IMR-90 (cell line): Measurements from ENCODE around the gene NPIPB2. TPM values are rescaled to one million over a fixed set of nuclear protein-coding genes. Genes with fewer than 3 reads are reported as not detected.

Source experiments
- ATAC-seq: fragments of 200-7000 bp; cut with Tn5 transposase; 2 replicates; pipeline ENCODE4 v1.9.1; 2020; ENCODE audit warnings: low read depth, mild to moderate bottlenecking, moderate library complexity
- BruUV-seq: library from RNA; stranded (reverse); fragments of 400-500 nt; replicated peaks from 2 replicates; lab custom pipeline; 2021; lab: Mats Ljungman, UMichigan
- CTCF ChIA-PET: fragments of 300-600 bp; formaldehyde crosslinking; extraction: SDS; loops from one replicate; lab custom pipeline; 2021; ENCODE audit warnings: antibody characterized with exemption; lab: Yijun Ruan, JAX
- POLR2A ChIA-PET: fragments of 300-600 bp; sonication (Branson Sonifier 250); formaldehyde crosslinking; loops from one replicate; lab custom pipeline; 2022; ENCODE audit warnings: antibody characterized with exemption; ENCODE audit not compliant: unreplicated experiment; lab: Charles Lee
- DNase-seq: peaks from one replicate; pipeline ENCODE4 v3.0.0; 2013
- H2AFZ ChIP-seq: replicated peaks from 2 replicates; pipeline ENCODE3; 2013; ENCODE audit warnings: low read length, mild to moderate bottlenecking; ENCODE audit not compliant: poor library complexity
- H2AK5ac ChIP-seq: 2 replicates; pipeline ENCODE4 v1.6.1; 2013; ENCODE audit warnings: low read depth, low read length, inconsistent platforms
- H2AK9ac ChIP-seq: replicated peaks from 2 replicates; pipeline ENCODE3; 2013; ENCODE audit warnings: mild to moderate bottlenecking, low read depth, low read length, moderate library complexity; ENCODE audit not compliant: poor library complexity
- H2BK120ac ChIP-seq: 2 replicates; pipeline ENCODE4 v1.6.1; 2013; ENCODE audit warnings: low read depth, low read length, inconsistent platforms
- H2BK15ac ChIP-seq: 3 replicates; pipeline ENCODE4 v1.6.1; 2013; ENCODE audit warnings: low read depth, low read length, inconsistent platforms
- H2BK20ac ChIP-seq: 2 replicates; pipeline ENCODE4 v1.6.1; 2013; ENCODE audit warnings: low read depth, mild to moderate bottlenecking, inconsistent platforms, low read length, moderate library complexity
- H2BK5ac ChIP-seq: 2 replicates; pipeline ENCODE4 v1.6.1; 2013; ENCODE audit warnings: mild to moderate bottlenecking, low read depth, low read length, inconsistent platforms; ENCODE audit not compliant: poor library complexity, severe bottlenecking
- H3K14ac ChIP-seq: replicated peaks from 2 replicates; pipeline ENCODE4 v1.6.1; 2013; ENCODE audit warnings: low read depth, low read length, inconsistent platforms
- H3K18ac ChIP-seq: 2 replicates; pipeline ENCODE4 v1.6.1; 2013; ENCODE audit warnings: low read depth, low read length, control low read depth
- H3K23ac ChIP-seq: 2 replicates; pipeline ENCODE4 v1.6.1; 2013; ENCODE audit warnings: low read depth, low read length, inconsistent platforms
- H3K27ac ChIP-seq: 2 replicates; pipeline ENCODE4 v1.5.1; 2013; ENCODE audit warnings: mild to moderate bottlenecking, control low read depth, low read length; ENCODE audit not compliant: insufficient read depth
- H3K27me3 ChIP-seq: 2 replicates; pipeline ENCODE4 v1.6.1; 2013; ENCODE audit warnings: low read length; ENCODE audit not compliant: control insufficient read depth, insufficient read depth
- H3K36me3 ChIP-seq: 2 replicates; pipeline ENCODE4 v1.6.1; 2013; ENCODE audit warnings: low read length, mixed read lengths; ENCODE audit not compliant: control insufficient read depth, insufficient read depth
- H3K4ac ChIP-seq: 2 replicates; pipeline ENCODE4 v1.6.1; 2013; ENCODE audit warnings: low read depth, low read length, inconsistent platforms
- H3K4me1 ChIP-seq: 2 replicates; pipeline ENCODE4 v1.6.1; 2013; ENCODE audit warnings: low read length, mixed read lengths; ENCODE audit not compliant: control insufficient read depth, insufficient read depth
- H3K4me2 ChIP-seq: 2 replicates; pipeline ENCODE4 v1.6.1; 2013; ENCODE audit warnings: low read depth, mild to moderate bottlenecking, control low read depth, low read length, moderate library complexity
- H3K4me3 ChIP-seq: 2 replicates; pipeline ENCODE4 v1.5.1; 2013; ENCODE audit warnings: low read depth, mild to moderate bottlenecking, control low read depth, low read length, moderate library complexity; ENCODE audit not compliant: insufficient read depth
- H3K56ac ChIP-seq: 2 replicates; pipeline ENCODE4 v1.6.1; 2013; ENCODE audit warnings: low read length, inconsistent platforms; ENCODE audit not compliant: insufficient read depth; ENCODE audit errors: extremely low read depth
- H3K79me1 ChIP-seq, 2 experiments: 2 replicates each; pipeline ENCODE4 v1.6.1; 2013; ENCODE audit warnings: low read length in 2 of 2, inconsistent platforms in 1 of 2, low read depth in 1 of 2
- H3K9ac ChIP-seq: 2 replicates; pipeline ENCODE4 v1.6.1; 2013; ENCODE audit warnings: low read depth, low read length, control low read depth
- H3K9me1 ChIP-seq: 2 replicates; pipeline ENCODE4 v1.6.1; 2013; ENCODE audit warnings: low read length, inconsistent platforms; ENCODE audit not compliant: insufficient read depth
- H3K9me3 ChIP-seq: 2 replicates; pipeline ENCODE4 v1.6.1; 2013; ENCODE audit warnings: low read length; ENCODE audit not compliant: control insufficient read depth, insufficient read depth
- H4K20me1 ChIP-seq: 2 replicates; pipeline ENCODE4 v1.6.1; 2013; ENCODE audit warnings: low read length, inconsistent platforms; ENCODE audit not compliant: insufficient read depth
- H4K5ac ChIP-seq: 2 replicates; pipeline ENCODE4 v1.6.1; 2013; ENCODE audit warnings: mild to moderate bottlenecking, low read depth, low read length, control low read depth
- H4K8ac ChIP-seq, 2 experiments: 2 replicates each; pipeline ENCODE4 v1.6.1; 2013; ENCODE audit warnings: low read depth in 2 of 2, low read length in 2 of 2, control low read depth in 1 of 2, inconsistent platforms in 1 of 2
- H4K91ac ChIP-seq: 2 replicates; pipeline ENCODE4 v1.6.1; 2013; ENCODE audit warnings: low read depth, low read length, inconsistent platforms; ENCODE audit not compliant: insufficient read depth
- MAZ ChIP-seq: IDR thresholded peaks from 2 replicates; pipeline ENCODE4 v1.6.1; 2012; ENCODE audit warnings: low read depth, mild to moderate bottlenecking, low read length, improper control_type of control experiment, moderate library complexity, borderline replicate concordance
- POLR2A ChIP-seq: IDR thresholded peaks from 2 replicates; pipeline ENCODE4 v1.6.1; 2012; ENCODE audit warnings: mild to moderate bottlenecking, low read depth, low read length
- WGBS, 2 experiments: methylation state at CpG; one replicate each; pipeline versions ENCODE4 v1.1.5 to v1.1.7; 2013; ENCODE audit warnings: missing lambda C conversion rate in 2 of 2; ENCODE audit not compliant: insufficient read length in 1 of 2; ENCODE audit errors: extremely low coverage in 2 of 2; 5-methylcytosine and 5-hydroxymethylcytosine counted together
- dilution Hi-C: fragments of 300-500 bp; cut with HindIII; formaldehyde crosslinking; loops from one replicate; pipeline ENCODE4 v1.14.3; 2018; ENCODE audit warnings: low sequenced_read_pairs; ENCODE audit not compliant: unreplicated experiment
- in situ Hi-C: fragments of 300-500 bp; cut with MboI; formaldehyde crosslinking; loops from 3 replicates; pipeline ENCODE4 v1.14.3; 2019; ENCODE audit warnings: low sequenced_read_pairs, inconsistent platforms, mixed read lengths
- intact Hi-C: fragments of 100-400 bp; cut with micrococcal nuclease; formaldehyde crosslinking; loops from 2 replicates; pipeline ENCODE4 v1.10.0; 2022
- polyA plus RNA-seq, 3 experiments: library from polyadenylated mRNA; depleted of rRNA; stranded (reverse); fragments of >200 nt; gene quantifications; 2 replicates each; pipeline ENCODE4 v1.2.3, GENCODE V29; 2012; ENCODE audit warnings: low replicate concordance in 1 of 3
- total RNA-seq: library from RNA; depleted of rRNA; stranded (reverse); fragments of >200 nt; gene quantifications from 2 replicates; pipeline ENCODE4 v1.2.3, GENCODE V29; 2012
- TF ChIP-seq, protein P1 (sequence below): fragments of 150-350 bp; IDR thresholded peaks from 2 replicates; pipeline ENCODE4 v1.6.1; 2016; ENCODE audit warnings: low read depth, mild to moderate bottlenecking, low read length, moderate library complexity, borderline replicate concordance

Gene NPIPB2
- total and polyA plus RNA-seq, 2 of the 4 experiments (the other 2 are of a cell fraction) = 2.2 to 7.7 TPM

DNA sequence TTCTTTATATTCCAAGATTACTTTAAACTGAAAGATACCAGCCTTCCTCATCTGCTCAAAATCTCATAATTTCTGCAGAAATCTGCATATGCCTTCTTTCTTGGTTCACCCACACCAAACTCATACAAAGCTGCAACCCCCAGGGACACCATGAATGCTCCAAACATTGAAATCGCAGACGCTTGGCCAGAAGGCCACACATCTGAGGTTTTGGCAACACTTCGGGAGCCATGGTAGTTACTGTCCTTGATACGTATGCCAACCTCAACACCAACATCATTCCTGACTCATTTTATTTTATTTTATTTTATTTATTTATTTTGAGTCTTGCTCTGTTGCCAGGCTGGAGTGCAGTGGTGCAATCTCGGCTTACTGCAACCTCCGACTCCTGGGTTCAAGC lies 37.9 kb downstream of the NPIPB2 start:
- no CpG with 5 or more reads among the region's 6 CpGs for WGBS, 2 experiments
- Histone ChIP-seq H3K4me3 (no peak overlapping the region), H2AK9ac (no peak overlapping the region), H3K9me1 (peaks cover 24% of the 10 kb centered on the region), H3K27ac (no peak overlapping the region), H2BK15ac (no peak overlapping the region), H4K91ac (no peak overlapping the region), H3K14ac (no peak overlapping the region), H3K27me3 (no peaks in the 10 kb centered on the region), H3K4ac (no peak overlapping the region), H3K23ac (no peak overlapping the region), H3K18ac (no peak overlapping the region), H3K4me1 (no peaks in the 10 kb centered on the region), H2BK120ac (no peak overlapping the region), H3K9ac (no peak overlapping the region), H2BK5ac (no peak overlapping the region), H3K36me3 (peaks cover 6% of the 10 kb centered on the region), H4K20me1 (peaks cover 83% of the 10 kb centered on the region), H2BK20ac (no peak overlapping the region), H3K56ac (no peak overlapping the region), H4K5ac (no peak overlapping the region), H2AK5ac (no peak overlapping the region), H3K79me1 (peaks cover 0 to 72% of the 10 kb centered on the region in 2 experiments; a peak in 3 of 4 replicates), H2AFZ (no peak overlapping the region), H3K4me2 (no peak overlapping the region), H3K9me3 (no peaks in the 10 kb centered on the region), H4K8ac (no peak overlapping the region)
- DNase-seq (no peak), ATAC-seq (no peak)
- dilution Hi-C loops = no loop called here
- intact Hi-C loops = no loop called here
- in situ Hi-C loops = no loop called here
- TF ChIP-seq, protein P1, sequence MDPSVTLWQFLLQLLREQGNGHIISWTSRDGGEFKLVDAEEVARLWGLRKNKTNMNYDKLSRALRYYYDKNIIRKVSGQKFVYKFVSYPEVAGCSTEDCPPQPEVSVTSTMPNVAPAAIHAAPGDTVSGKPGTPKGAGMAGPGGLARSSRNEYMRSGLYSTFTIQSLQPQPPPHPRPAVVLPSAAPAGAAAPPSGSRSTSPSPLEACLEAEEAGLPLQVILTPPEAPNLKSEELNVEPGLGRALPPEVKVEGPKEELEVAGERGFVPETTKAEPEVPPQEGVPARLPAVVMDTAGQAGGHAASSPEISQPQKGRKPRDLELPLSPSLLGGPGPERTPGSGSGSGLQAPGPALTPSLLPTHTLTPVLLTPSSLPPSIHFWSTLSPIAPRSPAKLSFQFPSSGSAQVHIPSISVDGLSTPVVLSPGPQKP = no peak
- TF ChIP-seq POLR2A (no peak), MAZ (no peak)
- no TSS peak for BruUV-seq
- ChIA-PET POLR2A (no interaction called here), CTCF (no interaction called here)
